NCI-H1436 treated with DMSO at 0.1 percent for 48 hours (cell line): ENCODE measurements around the gene SORD.
"Not testable (repeated sequence)": the region's sequence is repeated elsewhere in the genome, so short reads cannot be mapped to it uniquely, and the experiment has no call there.

Experiments
- DNase-seq: peaks from one replicate; lab custom pipeline; 2025; lab: John Stamatoyannopoulos, UW

Gene SORD

DNA sequence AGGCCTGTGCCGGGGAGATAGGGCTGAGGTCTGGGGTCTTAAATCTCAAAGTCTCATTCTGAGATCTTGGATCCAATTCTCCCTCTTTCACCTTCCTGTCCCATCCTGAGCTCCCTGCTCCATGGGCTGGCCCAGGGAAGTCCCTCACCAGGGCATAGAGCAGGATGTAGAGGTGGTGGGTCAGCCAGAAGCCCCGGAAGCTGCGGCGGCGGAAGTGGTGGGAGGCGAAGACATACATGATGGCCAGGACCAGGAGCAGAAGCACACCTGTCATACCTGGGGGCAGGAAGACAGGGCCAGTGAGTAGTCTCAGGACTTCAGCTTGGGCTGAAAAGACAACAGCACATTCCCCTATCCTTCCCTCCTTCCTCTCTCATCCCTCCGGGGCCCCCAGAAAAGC is 74.5 kb downstream of the SORD start:
- DNase-seq, result no peak

DNA sequence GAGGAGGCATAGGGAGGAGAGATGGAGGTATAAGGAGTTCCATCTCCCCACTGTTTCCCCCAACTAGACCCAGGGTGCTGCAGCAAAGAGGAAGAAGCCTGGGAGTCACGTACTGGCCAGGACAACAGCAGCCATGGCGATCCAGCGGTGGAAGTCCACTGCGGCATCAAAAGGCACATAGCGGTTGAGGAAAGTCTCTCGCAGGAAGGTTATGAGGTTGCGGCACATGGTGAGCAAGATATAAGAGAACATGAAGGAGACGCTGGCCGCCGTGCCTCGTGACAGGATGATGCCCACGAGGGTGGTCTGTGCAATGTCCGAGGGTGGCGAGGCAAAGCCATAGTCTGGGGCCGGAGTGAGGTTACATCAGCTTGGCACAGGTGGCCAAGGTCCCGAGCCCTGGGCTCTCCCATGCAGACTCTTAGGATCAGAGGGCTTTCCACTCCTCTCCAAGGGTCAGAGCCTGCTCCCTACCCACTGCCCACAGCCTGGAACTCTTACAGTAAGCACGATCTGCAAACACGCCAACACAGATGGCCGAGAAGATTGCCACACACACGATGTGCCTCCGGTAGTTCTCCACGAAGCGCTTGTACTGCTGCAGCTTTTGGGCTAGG is 76.7 kb downstream of the SORD start:
- no peak for DNase-seq

DNA sequence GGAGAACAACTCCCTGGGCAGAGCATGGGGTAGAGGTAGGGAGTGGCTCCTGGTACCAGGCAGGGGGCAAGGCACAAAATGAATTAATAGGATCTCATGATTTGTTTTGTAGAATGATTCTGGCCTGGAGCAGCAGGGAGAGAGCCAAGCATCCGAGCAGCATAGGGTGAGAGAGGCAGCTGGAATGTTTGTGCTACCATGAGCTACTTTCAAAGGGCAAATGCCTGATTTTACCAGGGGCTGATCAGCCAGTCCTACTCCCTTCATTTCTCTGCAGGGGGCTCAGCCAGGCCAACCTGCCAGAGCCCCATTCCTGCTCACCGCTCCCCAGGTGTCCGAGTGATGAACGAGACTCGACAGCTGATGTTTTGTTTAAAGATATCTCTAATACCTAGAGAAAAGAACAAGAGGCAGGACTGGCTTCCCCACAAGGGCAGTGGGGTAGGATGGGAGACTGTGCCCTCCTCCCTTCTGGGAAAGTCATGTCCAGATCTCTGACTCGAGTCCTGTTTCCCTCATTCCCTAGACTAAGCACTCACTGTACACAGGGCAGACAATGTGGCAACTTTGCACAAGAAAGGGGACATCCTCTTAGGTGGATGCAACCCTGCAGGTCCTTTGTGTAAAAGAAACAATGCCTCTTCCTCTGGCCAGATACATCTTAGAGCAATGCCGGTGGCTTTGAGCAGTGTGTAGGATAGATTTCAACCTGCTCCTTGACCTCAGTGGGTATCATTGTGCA is 78.1 kb downstream of the SORD start:
- DNase-seq, result no peak

DNA sequence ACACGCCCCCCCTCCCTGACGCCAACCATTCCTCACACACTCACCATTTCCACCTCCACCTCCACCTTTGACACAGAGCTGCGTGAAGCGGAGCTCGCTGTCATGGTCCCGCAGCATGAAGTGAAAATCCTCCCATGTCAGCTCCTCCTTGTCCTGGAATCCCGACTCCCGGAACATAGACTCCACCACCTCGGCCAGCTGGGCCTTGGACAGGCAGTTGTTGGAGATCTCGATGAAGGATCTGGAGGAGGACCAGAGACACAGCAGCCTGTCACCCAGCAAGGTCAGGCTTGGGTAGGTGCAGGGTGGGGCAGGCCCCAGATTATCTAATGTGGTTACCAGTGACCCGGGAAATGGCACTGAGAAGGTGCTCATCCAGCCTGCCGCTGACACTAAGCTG is 78.8 kb downstream of the SORD start:
- no peak for DNase-seq

DNA sequence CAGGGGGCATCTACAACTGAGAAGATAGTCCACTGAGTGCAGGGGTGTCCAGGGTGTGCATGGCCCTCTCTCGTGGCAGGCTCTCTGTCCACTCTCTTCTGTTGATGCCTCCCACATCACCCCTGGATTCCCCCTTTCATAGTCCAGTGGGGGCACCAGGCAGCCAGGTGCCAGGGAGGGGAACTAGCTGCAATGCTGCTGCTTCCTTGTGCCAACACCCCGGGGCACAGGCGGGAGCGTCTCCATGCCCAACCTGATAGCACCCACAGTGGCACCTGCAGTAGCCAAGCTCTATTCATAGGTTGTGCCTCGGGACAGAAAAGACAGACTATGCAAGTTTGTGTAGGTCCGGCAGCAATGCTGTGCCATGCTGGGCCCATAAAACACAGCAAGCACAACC is 79.2 kb downstream of the SORD start:
- DNase-seq, result no peak

DNA sequence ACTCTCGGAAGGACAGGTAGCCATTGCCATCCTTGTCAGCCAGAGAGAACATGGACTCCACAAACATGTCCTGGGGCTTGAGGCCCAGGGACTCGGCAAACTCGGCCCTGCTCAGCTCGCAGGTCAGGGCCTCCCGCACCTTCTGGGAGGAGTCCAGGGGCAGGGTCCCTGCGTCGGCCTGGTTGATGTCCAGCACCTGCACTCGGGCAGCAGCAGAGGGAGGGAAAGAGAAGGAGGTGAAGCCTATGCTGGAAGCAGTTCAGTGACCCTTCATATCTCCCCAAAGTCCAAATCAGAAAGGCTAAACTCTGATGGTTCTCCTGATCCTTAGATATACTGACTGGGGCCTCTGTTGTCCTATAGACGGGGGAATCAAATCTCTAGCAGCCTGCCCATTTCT is 81.2 kb downstream of the SORD start:
- not testable (repeated sequence) for DNase-seq

DNA sequence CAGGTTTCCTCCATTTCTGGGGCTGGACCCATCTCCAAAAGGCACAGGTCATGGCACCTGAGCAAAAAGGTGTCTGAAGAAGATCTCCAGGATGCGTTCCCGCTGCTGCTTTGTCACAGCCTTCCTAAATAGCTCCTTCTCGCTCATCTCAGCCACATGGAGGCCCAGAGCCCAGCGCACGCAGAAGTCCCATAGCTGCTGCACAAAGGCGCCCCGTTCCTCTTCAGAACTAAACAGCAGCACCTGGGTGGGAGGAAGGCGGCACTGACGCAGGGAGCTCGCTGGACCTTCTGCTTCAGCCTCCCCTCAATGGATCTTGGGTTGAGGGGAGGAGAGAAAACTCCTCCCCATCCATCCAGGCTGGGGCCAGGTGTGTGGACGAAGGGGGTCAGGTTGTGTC is 82.6 kb downstream of the SORD start:
- DNase-seq, result no peak

DNA sequence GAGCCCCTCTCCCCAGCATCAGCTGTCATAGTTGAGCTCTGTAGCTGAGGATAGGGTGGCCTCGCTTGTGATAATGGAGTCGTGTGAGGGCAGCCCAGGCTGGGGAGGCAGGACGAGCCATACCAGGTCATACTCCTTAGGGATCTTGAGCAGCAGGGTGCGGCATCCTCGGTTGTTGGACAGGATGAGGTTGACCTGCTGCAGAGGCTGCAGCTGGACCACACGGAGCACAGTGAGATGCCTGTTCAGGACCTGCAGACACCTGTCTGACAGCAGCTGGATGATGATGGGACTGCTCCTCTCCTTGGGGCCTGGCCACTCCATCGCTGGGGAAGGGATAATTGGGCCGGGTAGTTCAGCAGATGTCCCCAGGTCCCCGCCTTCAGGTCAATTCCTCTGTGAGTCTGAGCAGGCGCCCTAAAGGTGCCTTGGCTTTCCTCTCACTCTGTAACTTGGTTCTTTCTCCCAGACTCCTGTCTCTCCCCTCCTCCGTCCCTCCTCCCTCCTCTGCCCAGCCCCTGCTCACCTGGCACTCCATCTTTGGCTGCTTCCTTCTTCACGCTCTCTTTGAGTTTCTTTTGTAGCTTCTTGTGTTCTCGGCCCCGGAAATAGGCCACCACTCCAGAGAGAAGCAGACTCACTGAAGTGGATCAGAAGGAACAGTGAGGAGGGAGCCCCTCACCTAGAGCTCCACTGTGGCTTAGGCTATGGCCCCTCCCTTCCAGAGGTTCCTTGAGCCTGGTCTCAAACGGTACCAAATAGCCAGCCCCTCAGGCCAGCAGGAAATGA is 83.2 kb downstream of the SORD start:
- no peak for DNase-seq

DNA sequence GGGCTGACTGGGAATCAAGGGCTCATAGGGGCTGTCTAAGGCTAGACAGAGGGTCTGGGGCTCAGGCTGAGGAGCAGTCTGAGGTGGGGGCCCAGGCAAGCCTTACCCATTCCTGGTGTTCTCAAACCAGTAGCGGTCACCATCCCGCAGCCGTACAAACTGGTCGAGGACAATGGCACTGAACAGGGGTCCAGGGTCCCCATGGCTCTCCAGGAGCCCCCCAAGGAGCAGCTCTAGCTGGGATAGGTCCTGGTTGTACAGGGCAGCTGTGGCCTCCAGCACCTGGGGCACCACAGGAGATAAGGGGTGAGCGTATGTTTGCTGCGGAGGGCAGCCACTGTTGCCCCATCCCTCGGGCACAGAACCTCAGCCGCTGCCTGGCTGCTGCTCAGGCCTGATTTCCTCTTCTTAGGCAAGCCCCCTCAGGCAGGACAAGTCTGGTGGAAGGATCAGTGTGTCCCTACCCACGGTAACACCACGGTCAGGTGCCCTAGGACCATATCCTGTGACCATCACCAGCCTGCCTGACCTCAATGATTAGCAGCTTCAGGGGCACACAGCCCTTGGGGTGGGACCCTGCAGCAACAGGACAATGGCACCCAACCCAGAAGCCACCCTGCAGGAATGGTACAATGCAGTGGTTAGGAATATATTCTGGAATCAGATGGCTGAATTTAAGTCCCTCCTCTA is 85.1 kb downstream of the SORD start:
- DNase-seq, result no peak

DNA sequence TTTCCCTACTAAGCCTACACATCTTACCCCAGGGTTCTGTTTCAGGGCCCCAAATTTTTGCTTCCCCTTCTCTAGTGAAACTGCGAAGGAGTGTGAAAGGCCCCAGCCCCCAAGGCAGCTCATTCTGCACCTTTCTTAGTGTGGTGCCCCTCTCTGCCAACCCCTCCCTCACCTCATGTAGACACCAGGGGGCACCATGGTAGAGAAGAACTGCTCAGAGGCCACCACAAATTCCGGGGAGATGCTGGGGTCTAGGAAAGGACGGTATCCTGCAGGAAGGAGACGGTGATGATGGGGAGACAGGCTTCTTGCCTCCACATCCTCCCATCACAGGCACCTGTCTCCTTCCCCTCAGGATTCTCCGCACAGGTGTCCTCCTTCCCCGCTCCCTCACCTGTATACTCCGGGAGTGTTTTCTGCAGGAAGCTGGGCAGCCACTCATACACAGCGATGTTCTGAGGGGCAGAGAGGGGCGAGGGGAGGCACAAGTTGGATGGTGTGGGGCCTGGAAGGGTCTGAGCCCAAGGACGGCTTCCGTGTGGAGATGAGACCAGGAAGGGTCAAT is 87.3 kb downstream of the SORD start:
- DNase-seq, result no peak

DNA sequence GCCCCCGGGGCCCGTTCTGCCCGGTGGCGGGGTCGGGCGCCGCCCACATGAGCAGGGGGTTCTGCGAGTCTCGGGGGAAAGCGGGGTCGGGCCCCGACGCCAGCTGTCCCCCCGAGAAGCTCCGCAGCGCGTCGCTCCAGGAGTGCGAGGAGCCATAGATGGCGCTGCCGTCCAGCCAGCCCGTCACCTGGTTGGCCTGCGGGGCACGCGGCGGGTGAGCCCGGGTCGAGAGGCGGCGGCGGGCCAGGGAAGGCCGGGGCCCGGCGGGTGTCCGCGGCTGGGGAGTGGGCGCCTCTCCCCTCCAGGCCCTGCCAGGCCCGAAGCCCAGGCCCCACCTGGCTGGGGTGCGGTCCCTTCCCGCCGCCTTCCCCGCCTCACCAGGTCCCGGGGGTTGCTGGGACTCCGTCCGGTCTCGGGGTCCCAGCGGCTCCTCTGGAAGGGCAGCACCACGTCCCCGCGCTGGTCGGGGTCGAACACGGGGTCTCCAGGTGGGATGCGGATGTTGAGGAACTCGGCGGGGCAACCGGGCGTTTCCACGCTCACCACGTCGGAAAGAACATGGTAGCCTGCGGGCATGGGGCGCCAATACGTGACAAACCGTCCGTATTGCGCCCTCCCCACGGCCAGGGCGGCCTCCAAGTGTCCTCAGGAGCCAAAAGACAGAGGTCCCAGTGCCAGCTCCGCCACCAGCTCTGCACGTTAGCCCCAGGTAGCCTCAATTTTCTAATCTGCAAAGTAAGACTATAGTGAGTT is 88.6 kb downstream of the SORD start:
- no peak for DNase-seq

DNA sequence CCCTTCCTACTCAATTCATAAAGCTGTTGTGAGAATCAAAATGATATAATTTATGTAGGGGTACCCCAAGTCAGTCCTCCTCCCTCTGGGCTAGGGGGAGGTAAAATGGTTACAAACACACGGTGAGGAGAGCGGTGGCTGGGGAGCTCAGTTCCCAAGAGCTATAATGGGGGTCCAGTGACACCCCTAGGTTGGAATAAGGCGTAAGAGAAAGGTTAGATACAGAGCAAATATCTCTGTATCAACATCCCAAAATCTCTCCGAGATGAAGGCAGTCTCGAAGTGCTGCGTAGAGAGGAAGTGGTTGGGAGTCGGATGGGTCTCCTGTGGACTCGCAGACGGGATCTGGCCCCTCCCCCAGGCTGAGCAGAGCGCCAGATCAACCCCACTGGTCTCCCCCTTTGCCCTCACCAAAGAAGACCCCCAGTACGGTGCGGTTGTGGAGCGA is 89.2 kb downstream of the SORD start:
- DNase-seq, result no peak

DNA sequence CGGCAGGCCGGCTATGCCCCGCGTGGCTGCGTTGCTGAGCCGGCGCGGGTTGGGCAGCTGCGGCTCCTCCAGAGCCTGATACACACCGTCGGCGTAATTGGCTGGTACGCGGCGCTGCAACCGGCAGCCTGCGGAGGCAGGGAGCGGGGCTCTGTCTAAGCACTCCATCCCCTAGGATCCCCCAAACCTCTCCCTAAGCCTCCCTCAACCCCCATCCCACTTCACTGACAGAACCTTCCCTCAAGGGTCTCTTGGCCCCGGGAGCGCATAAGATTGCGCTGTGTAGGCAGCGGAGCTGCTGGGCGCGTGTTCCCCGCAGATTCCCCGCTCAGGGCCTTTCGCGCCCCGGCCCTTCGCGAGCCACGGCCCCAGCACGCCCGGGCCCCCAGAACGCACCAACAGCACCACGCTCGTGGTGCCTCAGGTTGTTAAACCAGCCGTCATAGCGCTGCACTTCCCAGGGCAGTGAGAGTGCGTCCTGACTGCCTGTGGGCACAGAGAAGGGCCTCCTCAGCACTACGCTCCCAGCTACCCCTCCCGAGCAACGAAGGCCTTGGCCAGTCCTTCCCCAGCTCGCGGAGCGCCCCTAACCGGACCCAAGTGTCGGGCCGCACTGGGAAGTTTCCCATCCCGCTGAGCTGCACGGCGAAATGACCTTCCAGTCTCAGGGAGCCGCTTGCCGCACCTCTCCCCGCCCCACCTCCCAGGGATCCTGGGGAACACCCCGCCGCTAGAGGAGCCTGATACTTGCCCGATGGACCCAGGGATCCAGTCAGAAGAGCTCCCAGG is 89.8 kb downstream of the SORD start:
- DNase-seq, result no peak

DNA sequence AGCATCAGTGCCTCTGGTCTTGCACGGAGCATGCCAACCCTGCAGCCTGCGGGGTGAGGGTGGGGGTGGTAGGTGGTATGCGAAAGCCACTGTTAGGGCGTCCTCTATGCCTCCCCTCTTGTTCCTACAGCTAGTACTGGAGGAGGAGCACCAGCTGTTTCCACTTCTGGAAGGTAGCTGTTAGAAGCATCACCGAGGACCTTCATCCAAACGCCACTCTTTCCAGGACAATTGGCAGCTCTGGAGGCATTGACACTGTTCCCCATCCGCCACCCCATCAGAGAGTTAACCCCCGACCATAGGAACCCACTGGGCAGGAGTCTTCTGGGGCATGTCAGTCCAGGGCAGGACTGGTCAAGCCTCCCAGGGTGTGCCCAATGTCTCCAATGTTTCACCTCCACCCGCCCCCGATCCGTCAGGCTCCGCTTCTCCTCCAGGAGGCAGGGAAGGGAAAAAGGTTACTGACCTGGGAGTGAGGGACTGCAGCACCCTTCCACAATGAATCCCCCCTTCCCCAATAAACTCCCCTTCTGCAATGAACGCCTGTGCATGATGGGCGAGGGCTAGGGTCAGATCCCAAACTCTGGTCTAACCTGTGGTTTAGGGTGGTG is 90.5 kb downstream of the SORD start:
- no peak for DNase-seq

DNA sequence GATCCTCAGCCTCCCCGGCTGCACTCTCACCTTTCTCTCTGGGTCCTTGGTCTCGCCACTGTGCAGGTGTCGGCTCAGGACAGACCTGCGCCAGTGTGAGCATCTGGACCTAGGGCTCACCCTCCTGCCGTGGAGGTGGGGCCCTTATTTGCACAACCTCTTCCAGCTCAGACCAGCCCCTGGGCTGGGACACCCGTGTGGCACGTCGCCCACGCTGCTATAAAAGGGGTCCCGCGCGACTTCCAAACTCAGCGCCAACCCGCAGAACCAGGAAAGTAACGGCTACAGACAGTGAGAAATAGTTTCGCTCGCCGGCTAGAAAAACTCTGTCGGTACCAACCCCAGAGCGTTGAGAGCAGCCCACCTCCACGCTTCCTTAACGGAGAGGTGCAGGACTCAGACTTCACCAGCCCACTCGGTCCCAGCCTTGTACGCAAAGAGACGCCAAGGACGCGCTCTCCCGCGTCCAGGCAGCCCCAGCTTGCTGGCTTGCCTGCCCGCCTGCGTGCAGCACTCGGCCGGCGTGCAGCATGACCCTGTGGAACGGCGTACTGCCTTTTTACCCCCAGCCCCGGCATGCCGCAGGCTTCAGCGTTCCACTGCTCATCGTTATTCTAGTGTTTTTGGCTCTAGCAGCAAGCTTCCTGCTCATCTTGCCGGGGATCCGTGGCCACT is 91.2 kb downstream of the SORD start, which contains the start of the genes DUOX2 and DUOXA2:
DUOX2 (minus strand) TSS at position 97 of the 675 bp plus-strand sequence. CDS start 761 bp downstream, outside the sequence.
DUOXA2 (plus strand) TSS at position 251 of the 675 bp plus-strand sequence; CDS start at position 531, 280 bp downstream.
- no peak for DNase-seq

DNA sequence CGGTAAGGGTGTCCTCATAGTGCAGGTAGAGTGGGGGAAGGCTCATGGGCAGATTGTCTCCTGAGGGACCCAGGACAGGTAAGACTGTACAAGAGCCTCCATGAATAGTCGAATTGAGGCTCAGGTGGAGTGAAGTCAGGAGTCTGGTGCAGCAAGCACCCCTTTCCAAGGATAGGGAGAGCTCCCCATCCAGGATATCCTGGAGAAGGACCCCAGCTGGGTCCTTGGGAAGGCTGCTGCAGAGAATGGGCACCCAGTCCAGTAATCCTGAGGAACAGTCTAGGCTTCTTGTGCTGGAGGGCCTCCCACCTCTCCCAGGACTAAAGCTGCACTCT is 91.7 kb downstream of the SORD start:
- DNase-seq, result no peak

DNA sequence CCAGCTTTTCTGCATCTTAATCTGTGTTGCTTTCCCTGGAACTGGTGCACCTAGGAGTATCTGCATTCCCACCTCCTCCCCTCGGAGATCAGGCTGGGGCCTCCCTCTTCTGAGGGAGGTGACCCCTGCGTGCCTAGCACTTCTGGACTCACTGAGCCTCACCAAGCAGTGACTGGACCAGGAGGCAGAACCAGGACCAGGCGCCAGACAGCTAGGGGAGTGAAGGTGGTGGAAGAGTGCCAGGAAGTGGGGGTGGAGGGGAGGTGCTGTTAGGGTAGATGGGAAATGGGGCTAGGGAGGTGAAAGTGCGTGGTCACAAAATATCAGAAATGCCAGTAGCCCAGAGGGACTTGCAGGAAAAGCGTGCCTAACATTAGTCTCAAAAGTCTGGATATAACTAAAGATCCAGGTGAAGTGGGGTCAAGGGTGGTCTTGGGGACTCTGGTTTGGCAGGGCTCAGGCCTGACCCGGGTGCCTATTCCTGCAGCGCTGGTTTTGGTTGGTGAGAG is 92.4 kb downstream of the SORD start:
- no peak for DNase-seq

DNA sequence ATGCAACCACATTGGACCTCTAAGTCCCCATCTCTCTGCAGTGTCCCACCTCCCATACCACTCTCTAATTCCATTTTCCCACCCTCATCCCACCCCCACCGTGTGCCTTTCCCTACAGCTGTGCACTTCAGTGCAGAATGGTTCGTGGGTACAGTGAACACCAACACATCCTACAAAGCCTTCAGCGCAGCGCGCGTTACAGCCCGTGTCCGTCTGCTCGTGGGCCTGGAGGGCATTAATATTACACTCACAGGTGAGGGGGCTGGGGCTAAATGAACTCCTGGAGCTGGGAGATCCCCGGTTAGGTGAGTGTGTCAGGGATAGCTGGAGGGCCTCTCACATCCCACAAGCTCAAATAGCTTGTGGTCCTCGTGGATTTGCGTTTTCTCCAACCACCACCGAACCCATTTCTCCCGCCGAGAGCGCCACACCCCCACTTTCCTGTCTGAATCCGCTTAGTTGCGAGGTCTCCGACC is 93.0 kb downstream of the SORD start:
- DNase-seq, result no peak
